HepG2 (cell line): Measurements from ENCODE around the gene LEP. TPM values are rescaled to one million over a fixed set of nuclear protein-coding genes. Genes with fewer than 3 reads are reported as not detected.

Experiments
- ATAC-seq: fragments of 200-7000 bp; cut with Tn5 transposase; 3 replicates; pipeline ENCODE4 v1.9.1; 2020; ENCODE audit warnings: mild to moderate bottlenecking, moderate library complexity
- BruUV-seq: library from RNA; stranded (reverse); fragments of 400-500 nt; replicated peaks from 2 replicates; lab custom pipeline; 2021; lab: Mats Ljungman, UMichigan
- CTCF ChIA-PET: fragments of 300-600 bp; formaldehyde crosslinking; extraction: SDS; loops from one replicate; lab custom pipeline; 2021; ENCODE audit warnings: low total read pairs, inconsistent platforms, low intra/inter-chr PET ratio; lab: Yijun Ruan, JAX
- POLR2A ChIA-PET: fragments of 350-600 bp; sonication (Branson Sonifier 250); formaldehyde crosslinking; loops from one replicate; lab custom pipeline; 2020; ENCODE audit warnings: antibody characterized with exemption, inconsistent platforms; lab: Yijun Ruan, JAX
- DNase-seq: peaks from one replicate; pipeline ENCODE4 v3.0.0-alpha.2; 2015; ENCODE audit warnings: low spot score
- FAIRE-seq: peaks from 3 replicates; lab custom pipeline; 2011; peaks lifted over from hg19 to GRCh38; lab: Jason Lieb, UNC
- H2AFZ ChIP-seq: one replicate; pipeline ENCODE4 v1.6.1; 2011; ENCODE audit warnings: low read length, inconsistent platforms
- H3K27ac ChIP-seq: fragments of 300-600 bp; 3 replicates; pipeline ENCODE4 v1.8.0; 2011; ENCODE audit warnings: mixed run types, mild to moderate bottlenecking, mixed read lengths, low read length, inconsistent platforms; ENCODE audit not compliant: insufficient read depth; ENCODE audit errors: extremely low read length
- H3K27me3 ChIP-seq, 2 experiments: fragments of 200-600 bp in 1 of 2; 2 replicates in 1 of 2; 3 replicates in 1 of 2; pipeline versions ENCODE4 v1.6.0 to v1.8.0; 2011; ENCODE audit warnings: low read length in 2 of 2, mild to moderate bottlenecking in 2 of 2, moderate library complexity in 2 of 2, inconsistent platforms in 1 of 2; ENCODE audit not compliant: insufficient read depth in 2 of 2, control insufficient read depth in 1 of 2
- H3K36me3 ChIP-seq, 2 experiments: fragments of 200-600 bp in 1 of 2; replicated peaks in 1 of 2; 2 replicates in 1 of 2; 3 replicates in 1 of 2; pipeline versions ENCODE4 v1.5.1 to v1.8.0; 2011; ENCODE audit warnings: low read length in 2 of 2, inconsistent platforms in 1 of 2; ENCODE audit not compliant: insufficient read depth in 2 of 2, control insufficient read depth in 1 of 2
- H3K4me1 ChIP-seq: 2 replicates; pipeline ENCODE4 v1.5.1; 2012; ENCODE audit warnings: low read length, inconsistent platforms; ENCODE audit not compliant: insufficient read depth
- H3K4me2 ChIP-seq: 2 replicates; pipeline ENCODE4 v1.6.0; 2011; ENCODE audit warnings: low read depth, low read length, inconsistent platforms
- H3K4me3 ChIP-seq, 3 experiments: fragments of 200-600 bp in 1 of 3; sonication (generic), shearing (Covaris generic) in 1 of 3; replicated peaks in 1 of 3; 2 replicates each; pipeline ENCODE4 v1.5.1; 2011 to 2016; ENCODE audit warnings: low read length in 3 of 3, inconsistent platforms in 2 of 3, low read depth in 2 of 3, mild to moderate bottlenecking in 2 of 3, control low read depth in 1 of 3, mixed read lengths in 1 of 3; ENCODE audit not compliant: insufficient read depth in 1 of 3
- H3K79me2 ChIP-seq: one replicate; pipeline ENCODE4 v1.6.1; 2011; ENCODE audit warnings: low read length, inconsistent platforms; ENCODE audit not compliant: insufficient read depth
- H3K9ac ChIP-seq: 2 replicates; pipeline ENCODE4 v1.6.0; 2011; ENCODE audit warnings: mild to moderate bottlenecking, low read depth, low read length, inconsistent platforms; ENCODE audit not compliant: insufficient read depth
- H3K9me3 ChIP-seq: 2 replicates; pipeline ENCODE4 v1.5.1; 2012; ENCODE audit warnings: mild to moderate bottlenecking, low read length
- H4K20me1 ChIP-seq: 2 replicates; pipeline ENCODE4 v1.6.0; 2011; ENCODE audit warnings: inconsistent platforms, mild to moderate bottlenecking, low read length, moderate library complexity; ENCODE audit not compliant: insufficient read depth
- CREM ChIP-seq, 2 experiments: sonication (generic) in 1 of 2; formaldehyde crosslinking in 1 of 2; IDR thresholded peaks; 2 replicates each; pipeline versions ENCODE4 v1.4.0 to v1.6.1; 2016 to 2020; ENCODE audit warnings: antibody characterized with exemption in 1 of 2, mild to moderate bottlenecking in 1 of 2, missing genetic modification reagents in 1 of 2
- EZH2 ChIP-seq: conservative IDR thresholded peaks from 2 replicates; pipeline ENCODE4 v1.6.1; 2012; ENCODE audit warnings: mild to moderate bottlenecking, low read depth, low read length, moderate library complexity
- HNF4G ChIP-seq, 2 experiments: sonication (generic) in 1 of 2; formaldehyde crosslinking in 1 of 2; IDR thresholded peaks; 2 replicates each; pipeline versions ENCODE4 v1.4.0 to v1.6.1; 2011 to 2020; ENCODE audit warnings: borderline replicate concordance in 2 of 2, low read depth in 2 of 2, mild to moderate bottlenecking in 2 of 2, low read length in 1 of 2, missing genetic modification reagents in 1 of 2, moderate library complexity in 1 of 2
- HOXD1 ChIP-seq: sonication (generic); formaldehyde crosslinking; IDR thresholded peaks from 2 replicates; pipeline ENCODE4 v1.5.0; 2020; ENCODE audit warnings: missing genetic modification reagents
- KDM1A ChIP-seq: IDR thresholded peaks from 2 replicates; pipeline ENCODE4 v1.6.1; 2016; ENCODE audit warnings: missing compliant biosample characterization
- PLSCR1 ChIP-seq: sonication (generic); formaldehyde crosslinking; IDR thresholded peaks from 2 replicates; pipeline ENCODE4 v1.5.0; 2020; ENCODE audit warnings: missing genetic modification reagents, mild to moderate bottlenecking, borderline replicate concordance
- SAFB2 ChIP-seq: sonication (generic); formaldehyde crosslinking; IDR thresholded peaks from 2 replicates; pipeline ENCODE4 v1.5.1; 2020; ENCODE audit warnings: missing genetic modification reagents, low read depth, mild to moderate bottlenecking, borderline replicate concordance
- SRSF1 ChIP-seq: fragments of 200-400 bp; formaldehyde crosslinking; optimal IDR thresholded peaks from 2 replicates; pipeline ENCODE3; 2017; ENCODE audit warnings: mild to moderate bottlenecking, low read depth, low read length, moderate library complexity
- ZNF570 ChIP-seq: sonication (generic); formaldehyde crosslinking; IDR thresholded peaks from 2 replicates; pipeline ENCODE4 v1.4.0; 2020; ENCODE audit warnings: mild to moderate bottlenecking, missing genetic modification reagents, borderline replicate concordance
- ZNF598 ChIP-seq: sonication (generic); formaldehyde crosslinking; IDR thresholded peaks from 2 replicates; pipeline ENCODE4 v1.5.1; 2020; ENCODE audit warnings: mild to moderate bottlenecking, missing genetic modification reagents, borderline replicate concordance
- ZNF704 ChIP-seq: sonication (generic); formaldehyde crosslinking; IDR thresholded peaks from 2 replicates; pipeline ENCODE4 v1.8.1; 2023; ENCODE audit warnings: mild to moderate bottlenecking, inconsistent platforms, moderate library complexity, missing genetic modification reagents, borderline replicate concordance
- ZNF746 ChIP-seq: sonication (generic); formaldehyde crosslinking; IDR thresholded peaks from 2 replicates; pipeline ENCODE4 v1.8.0; 2022; ENCODE audit warnings: mild to moderate bottlenecking, missing genetic modification reagents
- ZNF772 ChIP-seq: sonication (generic); formaldehyde crosslinking; IDR thresholded peaks from 2 replicates; pipeline ENCODE4 v1.5.0; 2020; ENCODE audit warnings: mild to moderate bottlenecking, missing genetic modification reagents
- ZNF879 ChIP-seq: sonication (generic); formaldehyde crosslinking; IDR thresholded peaks from 2 replicates; pipeline ENCODE4 v1.8.1; 2023; ENCODE audit warnings: missing genetic modification reagents
- WGBS: methylation state at CpG from one replicate; pipeline ENCODE4 v1.1.6; 2017; ENCODE audit warnings: low lambda C conversion rate; 5-methylcytosine and 5-hydroxymethylcytosine counted together
- in situ Hi-C: cut with HindIII; loops from 2 replicates; pipeline ENCODE4 v1.10.0; 2017; ENCODE audit warnings: low pct_unique_long_range_greater_than_20kb; ENCODE audit not compliant: extremely low pct_ligation_motif_present
- intact Hi-C: fragments of 100-400 bp; cut with micrococcal nuclease; formaldehyde crosslinking; loops from one replicate; pipeline ENCODE4 v1.10.0; 2022; ENCODE audit not compliant: unreplicated experiment
- polyA plus RNA-seq, 8 experiments: library from polyadenylated mRNA; depleted of rRNA in 3 of 8; stranded (reverse) in 7 of 8; unstranded in 1 of 8; fragments of >200 nt; fragmentation: Illumina TruSeq in 4 of 8; extraction: Trizol in 4 of 8; gene quantifications; 2 replicates each; pipeline versions ENCODE4 v1.2.1 to v1.2.3, GENCODE V29; 2011 to 2016; ENCODE audit warnings: low read depth in 4 of 8, missing spikeins in 1 of 8, mixed read lengths in 1 of 8; ENCODE audit not compliant: insufficient read depth in 1 of 8
- total RNA-seq, 5 experiments: library from RNA; depleted of rRNA; stranded (reverse); fragments of >200 nt; fragmentation: Illumina TruSeq; extraction: Trizol; gene quantifications; 2 replicates each; pipeline ENCODE4 v1.2.3, GENCODE V29; 2016; ENCODE audit warnings: low read depth in 1 of 5

The LEP gene
- total and polyA plus RNA-seq, 2 of the 13 experiments (the other 11 are each of a cell fraction or from before 2014, with no cell fraction given): 0.05 TPM; not detected in 1

- TF ChIP-seq ZNF746 (CRISPR knock-in tag) (no peak), CREM (IDR thresholded peaks at IDR 0.05) (no peak), CREM (CRISPR knock-in tag; IDR thresholded peaks at IDR 0.05) (no peak), ZNF879 (CRISPR knock-in tag) (no peak), EZH2 (0 out of 2 replicates have a peak, but pooled peaks have one; percentile 31), ZNF704 (CRISPR knock-in tag) (no peak), HOXD1 (CRISPR knock-in tag) (no peak)
- TF ChIP-seq, all 625 proteins: peak for 3
Observed at GRCh38 chr7:128210036-128210347, 31.1 kb upstream of the LEP start (continued).

GRCh38 chr7:128210590-128211570 is 30.2 kb upstream of the LEP start:
- H3K36me3 ChIP-seq: no peaks in the 10 kb centered on the region
- FAIRE-seq (no peak), DNase-seq (no peak), ATAC-seq (no peak)
- H3K4me3 ChIP-seq: no peak overlapping the region
- CTCF ChIA-PET: interaction anchor here (3.6 kb wide), 1 partner anchor 75 kb away, joined by 36 read pairs; no protein-coding TSS in a partner anchor
- H3K4me1 ChIP-seq: 0 out of 2 replicates have a peak, but pooled peaks cover 11% of the 10 kb centered on the region
- BruUV-seq: no TSS peak
- peaks cover 0 to 67% of the 10 kb centered on the region in 2 experiments; a peak in 4 of 5 replicates for H3K27me3 ChIP-seq
- intact Hi-C loops (loop anchor here (10.0 kb wide), 1 partner anchor 706 kb away; no protein-coding TSS in a partner anchor), in situ Hi-C loops (no loop called here)
- WGBS: 12% methylated on average over 18 of the region's 19 CpGs
- POLR2A ChIA-PET: no interaction called here
- H3K27ac ChIP-seq: no peak overlapping the region
- no peak overlapping the region for H3K4me2 ChIP-seq
- no peaks in the 10 kb centered on the region for H4K20me1 ChIP-seq
- TF ChIP-seq SRSF1: no peak
- no peak for TF ChIP-seq SAFB2 (CRISPR knock-in tag)
- TF ChIP-seq ZNF598 (CRISPR knock-in tag): no peak
- no peak for TF ChIP-seq PLSCR1 (CRISPR knock-in tag)
- no peak for TF ChIP-seq HNF4G (IDR thresholded peaks at IDR 0.05; ENCODE audit: borderline replicate concordance, low read depth, low read length)
- TF ChIP-seq HNF4G (CRISPR knock-in tag; IDR thresholded peaks at IDR 0.05; ENCODE audit: borderline replicate concordance, low read depth): no peak
- TF ChIP-seq ZNF570 (CRISPR knock-in tag): no peak
- no peak for TF ChIP-seq KDM1A (CRISPR knock-in tag)
- TF ChIP-seq ZNF772 (CRISPR knock-in tag): no peak
- no peaks in the 10 kb centered on the region for H3K9me3 ChIP-seq
- no peak overlapping the region for H2AFZ ChIP-seq
- no peaks in the 10 kb centered on the region for H3K79me2 ChIP-seq
- H3K9ac ChIP-seq: no peak overlapping the region
